KBM-7 (cell line): ENCODE measurements around the gene C19orf73.
"Not testable (repeated sequence)": the region's sequence is repeated elsewhere in the genome, so short reads cannot be mapped to it uniquely, and the experiment has no call there.

ENCODE experiments used
- DNase-seq: peaks from one replicate; pipeline ENCODE4 v3.0.0-alpha.2; 2015
- in situ Hi-C: fragments of 300-500 bp; cut with MboI; formaldehyde crosslinking; loops from 2 replicates; pipeline ENCODE4 v1.14.3; 2020; ENCODE audit warnings: low sequenced_read_pairs, low pct_unique_long_range_greater_than_20kb, mixed read lengths

C19orf73 gene

GRCh38 chr19:49084206-49085019 is 34.5 kb downstream of the C19orf73 start:
- DNase-seq, result no peak
- in situ Hi-C loops, result no loop called here

DNA sequence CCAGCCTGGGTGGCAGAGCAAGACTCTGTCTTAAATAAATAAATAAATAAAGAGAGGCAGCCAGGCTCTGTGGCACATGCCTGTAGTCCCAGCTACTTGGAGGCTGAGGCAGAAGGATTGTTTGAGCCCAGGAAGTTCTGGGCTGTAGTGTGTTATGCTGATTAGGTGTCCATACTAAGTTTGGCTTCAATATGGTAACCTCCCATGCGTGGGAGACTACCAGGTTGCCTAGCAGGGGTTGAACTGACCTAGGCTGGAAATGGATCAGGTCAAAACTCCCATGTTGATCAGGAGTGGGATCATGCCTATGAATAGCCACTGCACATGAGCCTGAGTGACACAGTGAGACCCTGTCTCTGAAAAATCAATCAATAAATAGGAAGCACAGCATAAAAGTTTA is 37.7 kb downstream of the C19orf73 start:
- in situ Hi-C loops, result no loop called here
- no peak for DNase-seq

DNA sequence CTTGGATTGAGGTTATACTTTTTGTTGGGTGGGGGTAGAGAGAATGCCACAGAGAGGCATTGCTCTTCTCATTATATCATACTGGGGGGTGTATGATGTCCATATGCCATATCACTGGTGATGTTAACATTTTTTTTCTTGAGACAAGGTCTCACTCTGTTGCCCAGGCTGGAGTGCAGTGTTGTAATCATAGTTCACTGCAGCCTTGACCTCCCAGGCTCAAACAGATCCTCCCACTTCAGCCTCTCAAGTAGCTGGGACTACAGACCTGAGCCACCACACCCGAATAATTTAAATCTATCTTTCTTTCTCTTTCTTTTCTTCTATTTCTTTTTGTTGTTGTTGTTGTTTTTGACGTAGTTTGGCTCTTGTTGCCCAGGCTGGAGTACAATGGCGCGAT is 38.6 kb downstream of the C19orf73 start:
- in situ Hi-C loops, result no loop called here
- DNase-seq, result no peak

DNA sequence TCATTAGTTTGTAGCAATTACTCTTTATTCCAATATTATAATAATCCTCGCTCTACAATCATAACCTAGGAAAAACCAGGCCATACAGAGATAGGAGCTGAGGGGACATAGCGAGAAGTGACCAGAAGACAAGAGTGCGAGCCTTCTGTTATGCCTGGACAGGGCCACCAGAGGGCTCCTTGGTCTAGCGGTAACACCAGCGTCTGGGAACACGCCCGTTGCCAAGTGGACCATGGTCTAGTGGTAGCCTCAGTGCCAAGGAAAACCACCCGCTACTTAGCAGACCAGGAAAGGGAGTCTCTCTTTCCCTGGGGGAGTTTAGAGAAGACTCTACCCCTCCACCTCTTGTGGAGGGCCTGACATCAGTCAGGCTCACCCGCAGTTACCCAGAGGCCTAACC is 44.1 kb downstream of the C19orf73 start:
- in situ Hi-C loops, result not testable (repeated sequence)
- peak; percentile 43 for DNase-seq

DNA sequence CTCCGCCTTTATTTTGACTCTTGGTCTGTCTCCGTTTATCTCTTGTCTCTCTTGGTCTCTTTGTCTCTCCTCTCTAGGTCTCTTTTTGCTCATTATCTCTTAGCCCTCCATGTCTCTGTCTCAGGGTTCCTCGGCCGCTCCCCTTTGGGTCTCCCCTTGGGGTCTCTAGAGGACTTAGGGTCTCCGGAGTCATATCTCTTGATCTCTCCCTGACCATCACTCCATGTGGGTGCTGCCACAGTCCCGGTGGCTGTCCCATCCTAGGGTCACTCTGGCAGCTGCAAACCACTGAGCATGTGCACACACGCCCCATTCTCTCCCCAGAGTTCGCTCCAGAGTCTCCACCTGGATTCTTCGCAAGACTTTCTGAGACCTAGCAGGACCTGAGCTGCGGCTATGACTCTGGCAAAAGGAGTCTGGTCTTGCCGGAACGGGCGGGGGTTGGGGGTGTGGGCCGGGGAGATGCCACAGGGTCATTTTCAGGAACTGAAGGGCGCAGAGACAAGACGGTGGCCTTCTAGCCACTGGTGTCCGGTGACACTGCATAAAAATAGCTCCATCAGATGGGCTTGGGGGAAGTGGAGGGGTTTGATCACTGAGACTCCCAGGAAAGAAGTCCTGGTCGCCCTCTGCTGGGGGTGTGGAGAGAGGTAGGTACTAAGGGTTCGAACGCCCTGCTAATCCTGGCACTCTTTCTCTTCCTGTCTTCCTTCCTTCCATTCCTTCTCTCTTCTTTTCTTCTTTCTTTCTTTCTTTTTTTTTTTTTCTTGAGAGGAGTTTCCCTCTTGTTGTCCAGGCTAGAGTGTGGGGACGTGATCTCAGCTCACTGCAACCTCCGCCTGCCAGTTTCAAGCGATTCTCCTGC is 45.2 kb downstream of the C19orf73 start:
- DNase-seq, result peak; percentile 61
- in situ Hi-C loops, result no loop called here

- no peak for DNase-seq
- in situ Hi-C loops, result no loop called here
These were observed 46.9 kb downstream of the C19orf73 start for GRCh38 chr19:49071860-49072547.

DNA sequence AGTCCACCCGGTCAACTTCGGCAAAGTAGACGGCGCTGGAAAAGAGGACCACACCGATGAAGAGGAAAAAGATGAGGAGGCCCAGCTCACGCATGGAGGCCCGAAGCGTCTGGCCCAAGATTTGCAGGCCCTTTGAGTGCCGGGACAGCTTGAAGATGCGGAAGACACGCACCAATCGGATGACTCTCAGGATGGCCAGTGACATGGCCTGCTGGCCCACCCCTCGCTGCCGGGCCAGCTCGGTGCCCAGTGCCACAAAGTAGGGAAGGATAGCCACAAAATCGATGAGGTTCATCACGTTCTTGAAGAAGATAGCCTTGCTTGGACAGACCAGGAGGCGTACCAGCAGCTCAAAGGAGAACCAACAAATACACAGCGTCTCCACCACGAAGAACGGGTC is 48.5 kb downstream of the C19orf73 start:
- DNase-seq, result no peak
- in situ Hi-C loops, result no loop called here

DNA sequence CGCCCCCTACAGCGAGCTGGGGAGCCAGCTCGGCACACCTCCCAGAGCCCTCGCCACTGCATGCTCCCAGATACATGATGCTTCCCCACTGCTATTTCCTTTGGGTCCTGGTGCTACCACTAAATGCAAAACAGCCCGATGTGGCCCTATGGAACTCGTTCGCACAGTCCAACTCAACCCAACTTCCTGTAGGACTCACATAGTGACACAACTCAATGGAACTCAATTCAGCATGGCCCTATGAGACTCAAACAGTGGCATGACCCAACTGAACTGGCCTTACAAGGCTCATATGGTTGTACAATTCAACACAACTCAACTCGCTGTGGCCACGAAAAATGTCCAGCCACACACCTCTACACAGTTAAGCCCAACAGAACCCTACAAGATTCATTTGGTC is 49.9 kb downstream of the C19orf73 start:
- no peak for DNase-seq
- in situ Hi-C loops, result no loop called here
